Neutrophil (primary cell): ENCODE measurements around the gene VRK2.
"Not testable (repeated sequence)": the region's sequence is repeated elsewhere in the genome, so short reads cannot be mapped to it uniquely, and the experiment has no call there.

Experiments
- H3K27ac ChIP-seq: fragments of 200-600 bp; sonication (generic); 2 replicates; pipeline ENCODE4 v1.5.1; 2016; ENCODE audit warnings: mild to moderate bottlenecking, moderate library complexity
- H3K27me3 ChIP-seq: fragments of 200-600 bp; sonication (generic); 2 replicates; pipeline ENCODE4 v1.6.0; 2016; ENCODE audit warnings: mild to moderate bottlenecking
- H3K36me3 ChIP-seq: fragments of 200-600 bp; sonication (generic); 2 replicates; pipeline ENCODE4 v1.5.1; 2017
- H3K4me1 ChIP-seq, 2 experiments: fragments of 200-600 bp in 1 of 2; sonication (generic) in 1 of 2; 1 replicate in 1 of 2; 2 replicates in 1 of 2; pipeline versions ENCODE4 v1.5.1 to v1.6.1; 2013 to 2016; ENCODE audit warnings: low read depth in 1 of 2, low read length in 1 of 2, mild to moderate bottlenecking in 1 of 2, moderate library complexity in 1 of 2; ENCODE audit not compliant: control insufficient read depth in 1 of 2, insufficient read depth in 1 of 2
- H3K4me3 ChIP-seq, 2 experiments: fragments of 200-600 bp in 1 of 2; sonication (generic) in 1 of 2; 1 replicate in 1 of 2; 2 replicates in 1 of 2; pipeline ENCODE4 v1.5.1; 2013 to 2016; ENCODE audit warnings: low read depth in 1 of 2, low read length in 1 of 2, mild to moderate bottlenecking in 1 of 2, moderate library complexity in 1 of 2
- H3K9me3 ChIP-seq: fragments of 200-600 bp; sonication (generic); 2 replicates; pipeline ENCODE4 v1.5.1; 2016
- CTCF ChIP-seq: fragments of 200-600 bp; sonication (generic); IDR thresholded peaks from 2 replicates; pipeline ENCODE4 v1.5.1; 2016; ENCODE audit warnings: antibody characterized with exemption

Gene VRK2

GRCh38 chr2:58135861-58136260 is 89.3 kb downstream of the VRK2 start:
- peaks cover 15% of the 10 kb centered on the region for H3K36me3 ChIP-seq
- H3K4me3 ChIP-seq: no peak overlapping the region
- H3K4me1 ChIP-seq: no peaks in the 10 kb centered on the region
- TF ChIP-seq CTCF: no peak
- no peaks in the 10 kb centered on the region for H3K9me3 ChIP-seq
- no peak overlapping the region for H3K27ac ChIP-seq
- H3K27me3 ChIP-seq: no peaks in the 10 kb centered on the region

- Histone ChIP-seq H3K9me3 (no peaks in the 10 kb centered on the region), H3K4me3 (no peak overlapping the region), H3K4me1 (no peaks in the 10 kb centered on the region), H3K27me3 (no peaks in the 10 kb centered on the region), H3K27ac (no peak overlapping the region), H3K36me3 (peaks cover 13% of the 10 kb centered on the region)
- TF ChIP-seq CTCF: no peak
Observed at GRCh38 chr2:58137221-58137620, 90.6 kb downstream of the VRK2 start.

GRCh38 chr2:58137856-58138255 is 91.2 kb downstream of the VRK2 start:
- no peak for TF ChIP-seq CTCF
- Histone ChIP-seq H3K4me1 (no peaks in the 10 kb centered on the region), H3K36me3 (peaks cover 7% of the 10 kb centered on the region), H3K9me3 (no peaks in the 10 kb centered on the region), H3K27me3 (no peaks in the 10 kb centered on the region), H3K4me3 (no peak overlapping the region), H3K27ac (no peak overlapping the region)

- H3K4me1 ChIP-seq: no peaks in the 10 kb centered on the region
- H3K27me3 ChIP-seq: no peaks in the 10 kb centered on the region
- H3K36me3 ChIP-seq: peaks cover 8% of the 10 kb centered on the region
- H3K4me3 ChIP-seq: no peak overlapping the region
- no peaks in the 10 kb centered on the region for H3K9me3 ChIP-seq
- TF ChIP-seq CTCF: no peak
- no peak overlapping the region for H3K27ac ChIP-seq
Observed at GRCh38 chr2:58138396-58139030, 91.9 kb downstream of the VRK2 start.

- Histone ChIP-seq H3K4me3 (no peak overlapping the region), H3K27ac (no peak overlapping the region), H3K4me1 (no peaks in the 10 kb centered on the region), H3K9me3 (no peaks in the 10 kb centered on the region), H3K27me3 (no peaks in the 10 kb centered on the region), H3K36me3 (peaks cover 17% of the 10 kb centered on the region)
- no peak for TF ChIP-seq CTCF
Observed at GRCh38 chr2:58140508-58141072, 94.0 kb downstream of the VRK2 start.

GRCh38 chr2:58145769-58146168 is 99.2 kb downstream of the VRK2 start:
- not testable (repeated sequence) for H3K4me3 ChIP-seq, H3K27ac ChIP-seq, H3K4me1 ChIP-seq, H3K27me3 ChIP-seq, H3K9me3 ChIP-seq
- H3K36me3 ChIP-seq: peaks cover 28% of the 10 kb centered on the region
